ENCODE data around the gene MED17. TPM values are rescaled to one million over a fixed set of nuclear protein-coding genes. Genes with fewer than 3 reads are reported as not detected.

Gene MED17
- total and polyA plus RNA-seq, 2 of the 13 experiments (the other 11 are each of a cell fraction or from before 2014, with no cell fraction given), result 23.1 to 37.0 TPM

DNA sequence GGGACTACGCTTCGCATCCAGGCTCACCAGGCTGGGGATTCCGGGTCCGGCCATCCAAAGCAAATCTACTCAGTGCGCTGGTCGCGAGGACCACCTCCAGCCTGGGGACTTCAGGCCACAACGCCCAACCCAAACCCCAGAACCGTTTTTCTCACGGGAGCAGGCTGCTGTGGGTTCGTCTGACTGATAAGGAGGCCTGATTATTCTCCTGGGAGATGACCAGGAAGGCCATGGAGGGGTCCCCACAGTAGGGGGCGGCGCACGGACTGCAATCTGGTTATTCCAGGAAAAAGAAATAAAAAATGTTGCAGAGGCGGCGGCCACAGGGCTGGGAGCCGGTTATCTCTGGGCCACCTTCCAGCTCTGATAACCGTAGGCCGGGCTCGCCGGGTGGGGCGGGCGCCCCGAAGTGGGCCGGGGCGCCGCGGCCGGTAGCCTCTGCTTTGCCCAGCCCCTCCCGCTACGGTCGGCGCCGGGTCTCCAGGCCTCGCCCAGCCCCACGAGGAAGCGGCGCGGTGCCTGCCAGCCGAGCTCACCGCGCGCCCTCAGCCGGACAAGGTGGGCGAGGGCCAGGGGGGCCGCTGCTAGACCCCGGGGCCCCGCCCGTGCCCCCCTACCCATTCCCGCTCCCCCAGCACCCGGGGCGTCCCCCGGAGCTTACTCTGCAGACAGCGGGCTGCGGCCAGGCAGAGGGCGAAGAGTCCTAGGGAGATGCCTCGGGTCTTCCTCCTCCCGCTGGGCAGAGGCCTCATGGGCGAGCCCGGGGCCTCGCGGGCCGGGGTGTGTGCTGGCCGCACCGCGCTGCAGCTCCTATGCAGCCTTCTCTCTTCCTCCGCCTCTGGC is 65.9 kb downstream of the MED17 start (continued):
- TF ChIP-seq, protein P1, sequence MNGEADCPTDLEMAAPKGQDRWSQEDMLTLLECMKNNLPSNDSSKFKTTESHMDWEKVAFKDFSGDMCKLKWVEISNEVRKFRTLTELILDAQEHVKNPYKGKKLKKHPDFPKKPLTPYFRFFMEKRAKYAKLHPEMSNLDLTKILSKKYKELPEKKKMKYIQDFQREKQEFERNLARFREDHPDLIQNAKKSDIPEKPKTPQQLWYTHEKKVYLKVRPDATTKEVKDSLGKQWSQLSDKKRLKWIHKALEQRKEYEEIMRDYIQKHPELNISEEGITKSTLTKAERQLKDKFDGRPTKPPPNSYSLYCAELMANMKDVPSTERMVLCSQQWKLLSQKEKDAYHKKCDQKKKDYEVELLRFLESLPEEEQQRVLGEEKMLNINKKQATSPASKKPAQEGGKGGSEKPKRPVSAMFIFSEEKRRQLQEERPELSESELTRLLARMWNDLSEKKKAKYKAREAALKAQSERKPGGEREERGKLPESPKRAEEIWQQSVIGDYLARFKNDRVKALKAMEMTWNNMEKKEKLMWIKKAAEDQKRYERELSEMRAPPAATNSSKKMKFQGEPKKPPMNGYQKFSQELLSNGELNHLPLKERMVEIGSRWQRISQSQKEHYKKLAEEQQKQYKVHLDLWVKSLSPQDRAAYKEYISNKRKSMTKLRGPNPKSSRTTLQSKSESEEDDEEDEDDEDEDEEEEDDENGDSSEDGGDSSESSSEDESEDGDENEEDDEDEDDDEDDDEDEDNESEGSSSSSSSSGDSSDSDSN (CRISPR knock-in tag; IDR thresholded peaks at IDR 0.05), result peak; percentile 17; the same call in 1 of the 2 replicates
- 0 out of 2 replicates have a peak, but pooled peaks have one; percentile 24 for TF ChIP-seq ZBTB7A (CRISPR knock-in tag; IDR thresholded peaks at IDR 0.05)

DNA sequence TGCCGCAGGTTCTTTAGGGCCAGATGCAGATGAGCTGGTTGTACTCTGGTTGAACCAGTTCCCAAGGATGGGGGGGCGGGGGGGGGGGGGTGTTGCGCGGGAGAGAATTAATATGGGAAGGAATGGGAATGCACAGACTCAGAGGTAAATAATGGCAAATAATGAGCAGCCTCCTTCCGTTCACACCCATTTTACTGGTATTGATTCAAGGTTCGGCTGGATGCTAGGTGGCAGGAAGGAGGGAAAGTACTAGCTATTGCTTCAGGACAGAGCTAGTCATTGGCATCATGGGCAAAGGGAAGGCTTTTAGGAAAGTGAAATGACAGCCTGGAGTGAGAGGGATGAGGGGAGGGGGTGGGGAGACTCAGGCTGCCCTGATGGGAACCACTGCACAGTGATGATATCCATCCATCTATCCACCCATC is 66.5 kb downstream of the MED17 start, which contains the start of gene VSTM5:
Gene VSTM5 (minus strand): TSS at position 25 of the 425 bp plus-strand sequence. CDS start 116 bp downstream, outside the sequence.
- no peak within 1 kb of the TSS for H3K9ac ChIP-seq (ENCODE audit: insufficient read depth, low read depth, low read length)
- peak within 1 kb of the TSS; percentile 68 for H3K4me2 ChIP-seq (ENCODE audit: low read depth, low read length)
- H3K27me3 ChIP-seq (ENCODE audit: control insufficient read depth in 1 of 2, insufficient read depth in 2 of 2, low read length in 2 of 2), result peaks cover 4 to 37% of the 10 kb centered on the region in 2 experiments
- H3K4me3 ChIP-seq (replicated peaks in 1 of 3; ENCODE audit: insufficient read depth in 1 of 3, low read depth in 2 of 3, low read length in 3 of 3), result peak within 1 kb of the TSS; percentile 37 to 62 (median 40); a peak in 5 of 6 replicates
- DNase-seq (ENCODE audit: low spot score) (no peak), FAIRE-seq (no peak), ATAC-seq (no peak)
- WGBS (ENCODE audit: low lambda C conversion rate), result 3% methylated on average over 6 of the region's 6 CpGs
- H2AFZ ChIP-seq (ENCODE audit: low read length), result no peak within 1 kb of the TSS
- no peak within 1 kb of the TSS for H3K27ac ChIP-seq (ENCODE audit: extremely low read length, insufficient read depth, low read length)
- ChIA-PET POLR2A (no interaction called here), CTCF (ENCODE audit: low intra/inter-chr PET ratio, low total read pairs) (no interaction called here)
- BruUV-seq (replicated peaks), result no TSS peak
- H3K79me2 ChIP-seq (ENCODE audit: insufficient read depth, low read length), result no peaks in the 10 kb centered on the region
- H3K36me3 ChIP-seq (replicated peaks in 1 of 2; ENCODE audit: control insufficient read depth in 1 of 2, insufficient read depth in 2 of 2, low read length in 2 of 2), result no peaks in the 10 kb centered on the region
- no peaks in the 10 kb centered on the region for H3K9me3 ChIP-seq (ENCODE audit: low read length)
- H3K4me1 ChIP-seq (ENCODE audit: insufficient read depth, low read length), result peaks cover 19% of the 10 kb centered on the region
- intact Hi-C loops (cut with micrococcal nuclease; ENCODE audit: unreplicated experiment), result no loop called here
- H4K20me1 ChIP-seq (ENCODE audit: insufficient read depth, low read length), result no peaks in the 10 kb centered on the region
- in situ Hi-C loops (cut with HindIII; ENCODE audit: extremely low pct_ligation_motif_present, low pct_unique_long_range_greater_than_20kb), result no loop called here
- TF ChIP-seq, protein P2, sequence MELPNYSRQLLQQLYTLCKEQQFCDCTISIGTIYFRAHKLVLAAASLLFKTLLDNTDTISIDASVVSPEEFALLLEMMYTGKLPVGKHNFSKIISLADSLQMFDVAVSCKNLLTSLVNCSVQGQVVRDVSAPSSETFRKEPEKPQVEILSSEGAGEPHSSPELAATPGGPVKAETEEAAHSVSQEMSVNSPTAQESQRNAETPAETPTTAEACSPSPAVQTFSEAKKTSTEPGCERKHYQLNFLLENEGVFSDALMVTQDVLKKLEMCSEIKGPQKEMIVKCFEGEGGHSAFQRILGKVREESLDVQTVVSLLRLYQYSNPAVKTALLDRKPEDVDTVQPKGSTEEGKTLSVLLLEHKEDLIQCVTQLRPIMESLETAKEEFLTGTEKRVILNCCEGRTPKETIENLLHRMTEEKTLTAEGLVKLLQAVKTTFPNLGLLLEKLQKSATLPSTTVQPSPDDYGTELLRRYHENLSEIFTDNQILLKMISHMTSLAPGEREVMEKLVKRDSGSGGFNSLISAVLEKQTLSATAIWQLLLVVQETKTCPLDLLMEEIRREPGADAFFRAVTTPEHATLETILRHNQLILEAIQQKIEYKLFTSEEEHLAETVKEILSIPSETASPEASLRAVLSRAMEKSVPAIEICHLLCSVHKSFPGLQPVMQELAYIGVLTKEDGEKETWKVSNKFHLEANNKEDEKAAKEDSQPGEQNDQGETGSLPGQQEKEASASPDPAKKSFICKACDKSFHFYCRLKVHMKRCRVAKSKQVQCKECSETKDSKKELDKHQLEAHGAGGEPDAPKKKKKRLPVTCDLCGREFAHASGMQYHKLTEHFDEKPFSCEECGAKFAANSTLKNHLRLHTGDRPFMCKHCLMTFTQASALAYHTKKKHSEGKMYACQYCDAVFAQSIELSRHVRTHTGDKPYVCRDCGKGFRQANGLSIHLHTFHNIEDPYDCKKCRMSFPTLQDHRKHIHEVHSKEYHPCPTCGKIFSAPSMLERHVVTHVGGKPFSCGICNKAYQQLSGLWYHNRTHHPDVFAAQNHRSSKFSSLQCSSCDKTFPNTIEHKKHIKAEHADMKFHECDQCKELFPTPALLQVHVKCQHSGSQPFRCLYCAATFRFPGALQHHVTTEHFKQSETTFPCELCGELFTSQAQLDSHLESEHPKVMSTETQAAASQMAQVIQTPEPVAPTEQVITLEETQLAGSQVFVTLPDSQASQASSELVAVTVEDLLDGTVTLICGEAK (IDR thresholded peaks at IDR 0.05), result no peak
- TF ChIP-seq, protein P2 (CRISPR knock-in tag; IDR thresholded peaks at IDR 0.05), result no peak
- no peak for TF ChIP-seq ZNF775 (CRISPR knock-in tag; IDR thresholded peaks at IDR 0.05; ENCODE audit: borderline replicate concordance)
- TF ChIP-seq, protein P3, sequence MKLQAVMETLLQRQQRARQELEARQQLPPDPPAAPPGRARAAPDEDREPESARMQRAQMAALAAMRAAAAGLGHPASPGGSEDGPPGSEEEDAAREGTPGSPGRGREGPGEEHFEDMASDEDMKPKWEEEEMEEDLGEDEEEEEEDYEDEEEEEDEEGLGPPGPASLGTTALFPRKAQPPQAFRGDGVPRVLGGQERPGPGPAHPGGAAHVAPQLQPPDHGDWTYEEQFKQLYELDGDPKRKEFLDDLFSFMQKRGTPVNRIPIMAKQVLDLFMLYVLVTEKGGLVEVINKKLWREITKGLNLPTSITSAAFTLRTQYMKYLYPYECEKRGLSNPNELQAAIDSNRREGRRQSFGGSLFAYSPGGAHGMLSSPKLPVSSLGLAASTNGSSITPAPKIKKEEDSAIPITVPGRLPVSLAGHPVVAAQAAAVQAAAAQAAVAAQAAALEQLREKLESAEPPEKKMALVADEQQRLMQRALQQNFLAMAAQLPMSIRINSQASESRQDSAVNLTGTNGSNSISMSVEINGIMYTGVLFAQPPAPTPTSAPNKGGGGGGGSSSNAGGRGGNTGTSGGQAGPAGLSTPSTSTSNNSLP (IDR thresholded peaks at IDR 0.05; ENCODE audit: low read depth, low read length), result no peak
- TF ChIP-seq POLR2AphosphoS5 (IDR thresholded peaks at IDR 0.05; ENCODE audit: low read depth, low read length), result no peak
- TF ChIP-seq CREM (IDR thresholded peaks at IDR 0.05), result no peak
- TF ChIP-seq CREM (CRISPR knock-in tag; IDR thresholded peaks at IDR 0.05), result no peak

Measured in HepG2 (cell line).